ENCODE measurements around the gene SH3BP5L. TPM values are rescaled to one million over a fixed set of nuclear protein-coding genes. Genes with fewer than 3 reads are reported as not detected.

The SH3BP5L gene
- total RNA-seq, 1 donor from 2014 or later, result 21.3 TPM

Small RNAs within 50 kb of the gene (microRNA-seq; reads per million reads assigned to microRNA genes)
- not detected for gene MIR3124 (ENCODE audit: borderline microRNAs expressed)

Other genes starting within 250 kb of the SH3BP5L start
- not detected for gene OR2T10, start 228.2 kb downstream of the SH3BP5L start, total RNA-seq
- gene OR2T11, start 190.8 kb downstream of the SH3BP5L start, total RNA-seq, result not detected
- not detected for gene OR2T35, start 180.6 kb downstream of the SH3BP5L start, total RNA-seq
- not detected for gene OR2T27, start 170.4 kb downstream of the SH3BP5L start, total RNA-seq
- not detected for gene OR14I1, start 123.1 kb downstream of the SH3BP5L start, total RNA-seq
- gene LYPD8, start 70.2 kb downstream of the SH3BP5L start, total RNA-seq, result not detected
- gene ZNF672, start 12.3 kb upstream of the SH3BP5L start, total RNA-seq, result 38.1 TPM
- 38.1 TPM for gene ZNF692, start 33.2 kb upstream of the SH3BP5L start, total RNA-seq
- gene PGBD2, start 80.3 kb upstream of the SH3BP5L start, total RNA-seq, result 6.9 TPM